ENCODE results near the gene MARCKS.
A peak's percentile ranks its signal among the peaks of the same experiment; 100 is the strongest.

The MARCKS gene, protein sequence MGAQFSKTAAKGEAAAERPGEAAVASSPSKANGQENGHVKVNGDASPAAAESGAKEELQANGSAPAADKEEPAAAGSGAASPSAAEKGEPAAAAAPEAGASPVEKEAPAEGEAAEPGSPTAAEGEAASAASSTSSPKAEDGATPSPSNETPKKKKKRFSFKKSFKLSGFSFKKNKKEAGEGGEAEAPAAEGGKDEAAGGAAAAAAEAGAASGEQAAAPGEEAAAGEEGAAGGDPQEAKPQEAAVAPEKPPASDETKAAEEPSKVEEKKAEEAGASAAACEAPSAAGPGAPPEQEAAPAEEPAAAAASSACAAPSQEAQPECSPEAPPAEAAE

GRCh38 chr6:113856625-113857555 is at the start of gene MARCKS:
TSS of gene MARCKS (plus strand) at chr6:113857345. CDS start at chr6:113857746, 401 bp downstream.
- TF ChIP-seq, protein P1, sequence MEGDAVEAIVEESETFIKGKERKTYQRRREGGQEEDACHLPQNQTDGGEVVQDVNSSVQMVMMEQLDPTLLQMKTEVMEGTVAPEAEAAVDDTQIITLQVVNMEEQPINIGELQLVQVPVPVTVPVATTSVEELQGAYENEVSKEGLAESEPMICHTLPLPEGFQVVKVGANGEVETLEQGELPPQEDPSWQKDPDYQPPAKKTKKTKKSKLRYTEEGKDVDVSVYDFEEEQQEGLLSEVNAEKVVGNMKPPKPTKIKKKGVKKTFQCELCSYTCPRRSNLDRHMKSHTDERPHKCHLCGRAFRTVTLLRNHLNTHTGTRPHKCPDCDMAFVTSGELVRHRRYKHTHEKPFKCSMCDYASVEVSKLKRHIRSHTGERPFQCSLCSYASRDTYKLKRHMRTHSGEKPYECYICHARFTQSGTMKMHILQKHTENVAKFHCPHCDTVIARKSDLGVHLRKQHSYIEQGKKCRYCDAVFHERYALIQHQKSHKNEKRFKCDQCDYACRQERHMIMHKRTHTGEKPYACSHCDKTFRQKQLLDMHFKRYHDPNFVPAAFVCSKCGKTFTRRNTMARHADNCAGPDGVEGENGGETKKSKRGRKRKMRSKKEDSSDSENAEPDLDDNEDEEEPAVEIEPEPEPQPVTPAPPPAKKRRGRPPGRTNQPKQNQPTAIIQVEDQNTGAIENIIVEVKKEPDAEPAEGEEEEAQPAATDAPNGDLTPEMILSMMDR (IDR thresholded peaks at IDR 0.05; ENCODE audit: low read depth, low read length, missing control alignments): no peak
- peak within 1 kb of the TSS; percentile 69 for H3K4me3 ChIP-seq (replicated peaks; ENCODE audit: low read depth, low read length)
- DNase-seq (ENCODE audit: extremely low read depth, low read depth): no peak

- H3K4me3 ChIP-seq (replicated peaks; ENCODE audit: low read depth, low read length): no peak overlapping the region
- no peak for DNase-seq (ENCODE audit: extremely low read depth, low read depth)
- TF ChIP-seq, protein P1 (IDR thresholded peaks at IDR 0.05; ENCODE audit: low read depth, low read length, missing control alignments): no peak
These were observed 47.3 kb upstream of the MARCKS start for GRCh38 chr6:113809826-113810225.

GRCh38 chr6:113813142-113813541 is 44.0 kb upstream of the MARCKS start:
- no peak for DNase-seq (ENCODE audit: extremely low read depth, low read depth)
- no peak overlapping the region for H3K4me3 ChIP-seq (replicated peaks; ENCODE audit: low read depth, low read length)
- TF ChIP-seq, protein P1 (IDR thresholded peaks at IDR 0.05; ENCODE audit: low read depth, low read length, missing control alignments): no peak

- DNase-seq (ENCODE audit: extremely low read depth, low read depth): no peak
- no peak overlapping the region for H3K4me3 ChIP-seq (replicated peaks; ENCODE audit: low read depth, low read length)
- TF ChIP-seq, protein P1 (IDR thresholded peaks at IDR 0.05; ENCODE audit: low read depth, low read length, missing control alignments): no peak
These were observed 38.6 kb upstream of the MARCKS start for GRCh38 chr6:113818578-113818977.

- H3K4me3 ChIP-seq (replicated peaks; ENCODE audit: low read depth, low read length): no peak overlapping the region
- TF ChIP-seq, protein P1 (IDR thresholded peaks at IDR 0.05; ENCODE audit: low read depth, low read length, missing control alignments): no peak
- DNase-seq (ENCODE audit: extremely low read depth, low read depth): no peak
These were observed 37.8 kb upstream of the MARCKS start for GRCh38 chr6:113819169-113819830.

DNA sequence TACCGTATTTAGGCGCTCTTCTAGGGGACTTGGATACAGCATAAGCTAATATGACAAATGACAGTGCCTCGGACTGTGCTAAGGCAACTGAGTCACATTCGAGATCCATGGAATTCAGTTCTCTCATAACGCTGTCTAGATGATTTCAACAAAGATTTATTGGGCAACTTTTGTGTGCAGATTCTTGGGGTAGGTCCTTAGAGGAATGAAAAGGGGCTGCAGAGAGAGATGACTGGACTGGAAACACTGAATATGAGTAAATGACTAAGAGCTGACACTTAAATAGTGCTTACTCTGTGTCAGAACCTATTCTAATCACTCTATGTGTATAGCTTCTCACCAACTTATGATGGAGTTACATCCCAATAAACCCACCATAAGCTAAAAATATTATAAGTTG is 36.4 kb upstream of the MARCKS start:
- TF ChIP-seq, protein P1 (IDR thresholded peaks at IDR 0.05; ENCODE audit: low read depth, low read length, missing control alignments): no peak
- no peak for DNase-seq (ENCODE audit: extremely low read depth, low read depth)
- no peak overlapping the region for H3K4me3 ChIP-seq (replicated peaks; ENCODE audit: low read depth, low read length)
